CD4-positive, alpha-beta T cell treated with Interleukin-4 for 4 hours (primary cell): Measurements from ENCODE around the gene VPS37B.

Source experiments
- DNase-seq: peaks from one replicate; pipeline ENCODE4 v3.0.0-alpha.2; 2020

VPS37B gene

DNA sequence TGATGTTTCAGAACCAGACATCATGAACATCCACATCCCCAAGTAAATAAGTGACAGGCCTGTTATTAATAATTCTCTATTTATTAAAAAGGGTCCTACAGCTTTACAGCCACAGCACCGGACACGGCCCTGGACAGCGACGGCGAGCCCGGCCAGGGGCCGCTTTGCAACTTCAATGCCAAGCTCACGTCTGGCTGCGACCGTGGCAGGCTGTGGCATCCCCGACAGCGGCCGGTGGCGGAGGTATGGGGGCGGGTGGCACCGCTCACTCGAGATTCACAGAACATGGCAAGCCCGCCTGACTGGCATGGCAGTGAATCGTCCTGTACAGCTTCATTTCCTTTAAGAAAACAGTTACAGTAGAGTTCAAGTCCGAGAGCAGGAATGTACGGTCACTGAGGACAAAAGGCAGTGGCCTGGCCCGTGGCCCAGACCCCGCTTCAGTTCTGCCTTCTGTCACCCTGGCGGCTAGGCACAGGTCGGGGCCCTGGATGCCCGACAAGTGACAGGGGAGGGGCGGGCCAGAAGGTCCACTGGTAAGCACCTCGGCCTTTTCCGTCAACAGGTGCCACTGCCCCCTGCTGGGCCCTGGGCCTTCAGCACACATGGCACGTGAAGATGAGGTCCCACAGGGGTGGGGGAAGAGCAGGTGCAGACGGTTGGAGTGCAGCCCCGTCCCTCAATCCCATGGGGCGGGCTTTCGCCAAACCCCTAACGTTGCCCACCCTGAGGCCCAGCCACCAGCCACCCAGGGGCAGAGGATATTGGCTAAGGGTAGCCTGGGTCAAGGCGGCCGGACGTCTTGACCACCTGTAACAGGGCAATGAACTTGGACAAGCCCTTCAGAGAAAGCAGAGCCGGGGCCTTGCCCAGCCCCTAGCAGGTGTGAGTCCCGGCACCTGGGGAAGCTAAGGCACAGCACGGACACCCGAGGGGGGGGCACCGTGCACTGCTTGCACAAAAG is 30.4 kb downstream of the VPS37B start:
- no peak for DNase-seq

DNA sequence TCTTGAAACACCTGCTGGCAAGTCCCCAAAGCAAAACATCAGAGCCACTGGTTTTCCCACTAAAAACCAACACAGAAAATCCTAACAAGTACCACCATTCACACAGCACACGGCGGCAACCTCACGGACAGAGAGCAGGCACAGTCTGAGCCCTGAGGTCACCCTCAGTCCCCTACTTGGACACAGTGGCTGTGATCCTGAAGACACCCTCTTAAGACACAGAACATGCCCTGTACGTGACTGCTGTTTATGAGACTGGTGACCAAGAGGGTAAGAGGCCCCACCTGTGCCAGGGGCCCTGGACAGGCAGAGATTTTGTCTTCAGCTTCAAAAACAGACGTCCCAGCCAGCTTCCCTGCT is 31.1 kb downstream of the VPS37B start:
- no peak for DNase-seq

DNA sequence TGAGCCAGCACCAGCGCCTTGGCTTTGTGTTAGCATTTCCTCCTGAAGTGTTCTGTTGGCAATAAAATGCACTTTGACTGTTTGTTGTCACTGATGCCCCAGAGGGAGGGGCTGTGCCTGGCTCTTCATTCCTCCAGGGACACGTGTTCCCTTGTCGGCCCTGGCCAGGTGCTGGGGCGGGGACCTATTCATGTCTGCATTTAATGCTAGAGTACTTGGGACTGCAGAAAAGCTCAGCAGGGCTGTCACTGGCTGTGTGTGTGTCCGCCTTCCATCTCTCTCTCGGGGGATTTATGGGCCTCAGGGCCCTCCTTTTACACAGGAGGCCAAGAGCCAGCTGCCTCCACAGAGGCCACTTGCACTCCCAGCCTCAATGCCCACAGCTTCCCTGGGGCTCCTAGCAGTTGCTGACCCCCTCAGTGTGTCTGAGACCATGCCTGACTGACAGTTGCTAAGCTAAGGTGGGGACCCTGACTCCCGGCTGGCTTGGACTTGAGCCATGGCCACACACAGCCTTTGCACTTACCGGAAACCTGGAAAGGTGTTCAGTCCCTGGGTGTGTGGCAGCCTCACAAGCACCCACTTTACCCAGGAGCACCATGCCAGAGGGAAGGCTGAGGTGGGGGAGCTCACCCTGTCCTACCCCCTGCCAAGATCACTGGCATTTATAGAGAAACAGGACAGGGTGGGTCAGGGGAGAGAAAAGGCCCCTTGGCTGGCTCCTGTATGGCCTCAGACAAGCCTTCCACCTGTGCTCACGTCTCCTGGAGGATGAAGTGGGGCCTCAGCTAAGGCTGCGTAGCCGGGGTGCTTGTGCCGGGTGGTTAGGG is 32.8 kb downstream of the VPS37B start:
- DNase-seq, result no peak

- no peak for DNase-seq
These were observed 33.8 kb downstream of the VPS37B start for GRCh38 chr12:122862110-122862634.

- DNase-seq, result no peak
These were observed 34.3 kb downstream of the VPS37B start for GRCh38 chr12:122861587-122861970.

DNA sequence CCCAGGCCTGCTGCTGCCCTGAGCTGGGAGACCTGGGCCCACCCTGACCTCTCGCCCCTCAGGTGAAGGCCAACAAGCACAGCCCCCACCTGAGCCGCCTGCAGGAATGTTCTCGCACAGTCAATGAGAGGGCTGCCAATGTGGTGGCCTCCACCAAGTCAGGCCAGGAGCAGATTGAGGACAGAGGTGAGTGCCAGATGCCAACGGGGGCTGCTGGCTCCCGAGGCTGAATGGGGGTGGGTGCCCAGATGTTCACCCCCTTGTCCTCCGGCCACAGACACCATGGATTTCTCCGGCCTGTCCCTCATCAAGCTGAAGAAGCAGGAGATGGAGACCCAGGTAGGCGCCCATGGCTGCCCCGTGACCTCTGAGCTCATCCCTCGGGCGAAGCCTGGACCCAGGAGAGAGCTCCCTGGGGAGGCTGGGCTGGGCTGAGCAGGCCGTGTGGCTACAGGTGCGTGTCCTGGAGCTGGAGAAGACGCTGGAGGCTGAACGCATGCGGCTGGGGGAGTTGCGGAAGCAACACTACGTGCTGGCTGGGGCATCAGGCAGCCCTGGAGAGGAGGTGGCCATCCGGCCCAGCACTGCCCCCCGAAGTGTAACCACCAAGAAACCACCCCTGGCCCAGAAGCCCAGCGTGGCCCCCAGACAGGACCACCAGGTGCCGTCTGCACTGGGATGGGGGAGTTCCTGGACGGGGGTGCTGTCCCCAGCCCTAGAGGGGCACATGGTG is 34.9 kb downstream of the VPS37B start:
- no peak for DNase-seq

GRCh38 chr12:122860040-122860853 is 35.7 kb downstream of the VPS37B start:
- DNase-seq, result peak; percentile 75

DNA sequence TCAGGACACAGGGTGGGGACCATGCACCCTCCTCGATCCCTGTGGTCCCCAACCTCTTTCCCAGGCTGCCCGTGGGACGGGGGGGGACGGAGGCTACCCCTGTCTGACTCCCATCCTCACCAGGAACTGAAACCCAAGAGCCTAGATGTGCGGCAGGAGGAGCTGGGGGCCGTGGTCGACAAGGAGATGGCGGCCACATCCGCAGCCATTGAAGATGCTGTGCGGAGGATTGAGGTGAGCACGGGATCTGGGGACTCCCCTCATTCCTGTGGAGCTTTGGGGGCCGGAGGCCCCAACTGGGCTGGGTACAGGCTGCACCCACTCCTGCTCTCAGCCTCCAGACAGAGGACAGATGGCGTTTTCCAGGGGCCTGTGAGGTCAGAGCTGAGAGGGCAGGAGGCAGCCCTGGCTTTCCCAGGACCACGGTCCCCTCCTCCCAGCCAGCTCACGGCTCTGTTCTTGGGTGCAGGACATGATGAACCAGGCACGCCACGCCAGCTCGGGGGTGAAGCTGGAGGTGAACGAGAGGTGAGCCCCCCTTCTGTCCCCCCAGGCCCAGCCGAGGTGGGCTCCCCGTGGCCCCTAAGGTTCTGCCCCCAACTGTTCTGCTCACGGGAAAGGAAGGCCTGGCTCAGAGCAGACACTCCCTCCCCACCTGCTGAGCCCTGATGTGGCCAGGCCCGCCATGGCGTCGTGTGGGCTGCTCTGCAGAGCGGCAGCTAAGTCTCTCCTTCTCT is 36.5 kb downstream of the VPS37B start:
- no peak for DNase-seq

DNA sequence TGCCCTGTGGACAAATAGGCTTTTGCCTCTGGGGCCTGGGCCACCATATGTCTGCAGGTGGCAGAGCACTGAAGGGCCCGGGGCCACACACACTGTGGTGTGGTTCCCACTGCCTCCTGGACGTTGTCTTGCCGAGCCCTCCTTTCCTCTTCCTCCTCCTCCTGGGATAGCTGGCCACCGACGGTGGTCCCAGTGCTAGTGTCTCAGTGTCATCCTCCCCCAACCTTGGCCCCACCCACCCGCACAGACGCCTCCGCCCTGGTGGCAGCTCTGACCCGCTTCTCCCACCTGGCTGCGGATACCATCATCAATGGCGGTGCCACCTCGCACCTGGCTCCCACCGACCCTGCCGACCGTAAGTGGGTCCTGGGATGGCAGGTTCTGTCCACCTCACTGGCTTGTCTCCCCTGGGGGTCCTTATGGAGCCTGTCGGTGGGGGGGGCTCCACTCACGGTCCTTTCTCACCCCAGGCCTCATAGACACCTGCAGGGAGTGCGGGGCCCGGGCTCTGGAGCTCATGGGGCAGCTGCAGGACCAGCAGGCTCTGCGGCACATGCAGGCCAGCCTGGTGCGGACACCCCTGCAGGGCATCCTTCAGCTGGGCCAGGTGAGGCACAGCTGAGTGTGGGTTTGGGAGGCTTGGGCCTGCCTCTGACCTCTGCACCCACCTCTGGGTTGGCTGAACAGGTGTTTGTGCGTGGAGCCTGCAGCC is 37.2 kb downstream of the VPS37B start:
- no peak for DNase-seq

DNA sequence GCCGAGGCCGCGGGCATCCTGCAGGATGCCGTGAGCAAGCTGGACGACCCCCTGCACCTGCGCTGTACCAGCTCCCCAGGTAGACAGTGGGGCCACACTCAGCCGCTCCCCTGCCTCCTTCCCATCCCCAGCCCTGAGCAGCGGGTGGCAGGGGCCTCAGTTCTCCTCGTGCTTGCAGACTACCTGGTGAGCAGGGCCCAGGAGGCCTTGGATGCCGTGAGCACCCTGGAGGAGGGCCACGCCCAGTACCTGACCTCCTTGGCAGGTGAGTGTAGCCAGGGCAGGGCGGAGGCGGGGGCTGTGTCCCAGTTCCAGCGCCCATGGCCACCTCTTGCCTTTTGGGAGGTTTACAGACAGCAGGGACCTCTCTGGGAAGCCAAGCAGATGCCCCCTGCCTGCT is 37.8 kb downstream of the VPS37B start:
- DNase-seq, result no peak

DNA sequence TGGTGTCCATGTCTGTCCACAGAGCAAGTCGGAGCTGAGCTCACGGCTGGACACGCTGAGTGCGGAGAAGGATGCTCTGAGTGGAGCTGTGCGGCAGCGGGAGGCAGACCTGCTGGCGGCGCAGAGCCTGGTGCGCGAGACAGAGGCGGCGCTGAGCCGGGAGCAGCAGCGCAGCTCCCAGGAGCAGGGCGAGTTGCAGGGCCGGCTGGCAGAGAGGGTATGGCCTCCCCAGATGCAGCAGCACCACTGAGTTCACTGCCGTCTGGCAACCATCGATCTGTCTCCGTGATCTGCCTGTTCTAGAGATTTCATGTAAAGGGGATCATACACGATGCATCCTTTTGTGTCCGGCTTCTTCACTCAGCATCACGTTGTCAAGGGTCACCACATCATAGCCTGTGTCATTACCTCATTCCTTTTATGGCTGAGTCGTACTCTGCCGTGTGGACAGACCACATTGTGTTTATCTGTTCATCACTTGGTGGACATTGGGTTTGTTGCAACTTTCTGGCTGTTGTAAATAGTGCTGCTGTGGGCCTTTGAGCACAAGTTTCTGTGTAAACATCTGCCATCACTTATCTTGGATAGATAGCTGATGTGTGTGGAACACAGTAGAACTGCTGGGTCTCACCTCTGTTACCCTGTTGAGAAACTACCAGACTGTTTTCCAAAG is 38.8 kb downstream of the VPS37B start:
- DNase-seq, result no peak

- DNase-seq, result no peak
These were observed 39.7 kb downstream of the VPS37B start for GRCh38 chr12:122855928-122856831.

DNA sequence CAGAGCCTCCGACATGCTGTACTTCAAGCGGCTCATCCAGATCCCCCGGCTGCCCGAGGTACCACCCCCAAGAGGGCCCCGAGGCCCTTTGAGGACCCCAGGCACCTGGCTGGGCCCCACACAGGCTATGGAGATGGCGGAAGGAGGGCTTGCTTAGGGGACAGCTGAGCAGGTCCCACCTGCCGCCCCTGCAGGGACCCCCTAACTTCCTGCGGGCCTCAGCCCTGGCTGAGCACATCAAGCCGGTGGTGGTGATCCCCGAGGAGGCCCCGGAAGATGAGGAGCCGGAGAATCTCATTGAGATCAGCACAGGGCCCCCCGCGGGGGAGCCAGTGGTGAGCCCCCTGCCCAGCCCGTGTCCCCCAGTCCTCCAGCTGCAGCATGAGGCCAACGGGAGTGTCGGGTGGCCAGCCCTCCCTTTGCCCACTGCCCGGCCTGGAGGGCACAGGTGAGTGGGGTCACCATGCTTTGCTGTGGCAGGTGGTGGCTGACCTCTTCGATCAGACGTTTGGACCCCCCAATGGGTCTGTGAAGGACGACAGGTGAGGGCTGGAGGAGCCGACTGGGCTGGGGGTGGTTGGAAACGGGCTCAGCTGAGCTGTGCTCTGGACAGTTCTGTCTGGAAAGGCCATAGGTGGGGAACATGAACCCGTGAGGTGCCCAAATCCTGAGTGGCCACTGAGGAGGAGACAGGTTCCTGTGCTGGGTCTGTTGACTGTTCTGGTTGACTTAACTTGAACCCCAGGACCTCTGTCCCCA is 40.7 kb downstream of the VPS37B start:
- DNase-seq, result no peak

- DNase-seq, result no peak
These were observed 41.4 kb downstream of the VPS37B start for GRCh38 chr12:122854554-122854953.

- DNase-seq, result no peak
These were observed 42.2 kb downstream of the VPS37B start for GRCh38 chr12:122853582-122854245.

DNA sequence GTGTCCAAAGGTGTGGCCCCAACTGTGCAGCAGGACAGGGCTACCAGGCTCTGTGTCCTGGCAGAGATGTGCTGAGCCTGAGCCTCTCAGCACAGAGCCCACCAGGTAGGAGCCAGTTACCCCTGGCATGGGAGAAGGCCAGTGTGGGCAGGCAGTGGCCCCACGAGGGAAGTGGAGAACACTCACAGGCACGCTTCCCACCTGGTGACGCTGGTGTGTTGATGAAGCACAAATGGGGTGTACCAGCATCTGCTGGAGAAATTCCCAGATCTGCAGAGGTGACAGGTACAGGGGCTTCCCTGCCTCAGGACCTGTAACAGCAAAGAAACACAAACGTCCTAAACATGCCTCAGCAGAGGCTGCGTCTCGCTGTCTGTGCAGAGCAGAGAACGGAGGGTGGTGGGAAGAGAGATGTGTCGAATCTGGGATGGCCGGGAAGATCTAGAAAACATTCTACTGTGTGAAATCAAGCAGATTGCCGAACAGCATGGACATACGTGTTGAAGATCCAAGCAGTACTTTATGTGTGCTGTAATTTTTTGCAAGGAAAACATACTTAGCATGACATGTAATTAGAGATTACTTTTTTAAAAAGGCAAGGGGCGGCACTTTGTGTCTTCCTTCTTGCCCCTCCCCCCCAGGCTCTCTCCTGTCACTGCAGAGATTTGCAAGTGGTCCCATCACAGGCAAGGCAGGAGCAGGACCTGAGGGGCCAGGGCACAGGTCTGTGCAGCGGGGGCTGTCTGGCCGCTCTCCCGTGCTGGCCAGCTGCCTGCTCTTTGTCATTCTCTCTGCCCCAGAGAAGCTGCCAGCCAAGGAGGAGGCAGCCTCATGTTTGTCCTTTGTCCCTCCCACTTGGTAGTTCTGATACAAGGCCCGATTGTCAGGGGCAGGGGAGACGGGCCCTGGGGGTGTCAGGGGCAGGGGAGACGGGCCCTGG is 43.3 kb downstream of the VPS37B start:
- no peak for DNase-seq
